ENCODE results near the gene TCEAL2. TPM values are rescaled to one million over a fixed set of nuclear protein-coding genes. Genes with fewer than 3 reads are reported as not detected.
"Not testable (repeated sequence)": the region's sequence is repeated elsewhere in the genome, so short reads cannot be mapped to it uniquely, and the experiment has no call there.

The TCEAL2 gene
- total RNA-seq, 1 experiment from 2014 or later, result 0.28 TPM

GRCh38 chrX:102129473-102129872 is 4.0 kb downstream of the TCEAL2 start:
- POLR2A ChIA-PET (ENCODE audit: low non-redundant PET), result no interaction called here
- CTCF ChIA-PET, result no interaction called here
- Histone ChIP-seq H3K9me3 (ENCODE audit: low read depth, low read length, poor library complexity, severe bottlenecking) (no peaks in the 10 kb centered on the region), H3K27me3 (replicated peaks; ENCODE audit: insufficient read depth, low read depth, low read length, poor library complexity) (peaks cover 45% of the 10 kb centered on the region), H3K27ac (ENCODE audit: low read depth, low read length, poor library complexity, severe bottlenecking) (no peak overlapping the region), H3K36me3 (ENCODE audit: insufficient read depth, low read length, poor library complexity, severe bottlenecking) (no peaks in the 10 kb centered on the region), H3K4me1 (ENCODE audit: insufficient read depth, low read length, poor library complexity, severe bottlenecking) (no peaks in the 10 kb centered on the region), H3K4me3 (ENCODE audit: low read depth, low read length, poor library complexity, severe bottlenecking) (no peak overlapping the region)
- peak; percentile 25 for DNase-seq (ENCODE audit: low spot score)
- no TSS peak for BruUV-seq (replicated peaks)
- intact Hi-C loops (cut with micrococcal nuclease; ENCODE audit: unreplicated experiment), result no loop called here
- TF ChIP-seq EZH2 (IDR thresholded peaks at IDR 0.05; ENCODE audit: borderline replicate concordance, low read depth, low read length, poor library complexity, severe bottlenecking), result no peak
- TF ChIP-seq, protein P1, sequence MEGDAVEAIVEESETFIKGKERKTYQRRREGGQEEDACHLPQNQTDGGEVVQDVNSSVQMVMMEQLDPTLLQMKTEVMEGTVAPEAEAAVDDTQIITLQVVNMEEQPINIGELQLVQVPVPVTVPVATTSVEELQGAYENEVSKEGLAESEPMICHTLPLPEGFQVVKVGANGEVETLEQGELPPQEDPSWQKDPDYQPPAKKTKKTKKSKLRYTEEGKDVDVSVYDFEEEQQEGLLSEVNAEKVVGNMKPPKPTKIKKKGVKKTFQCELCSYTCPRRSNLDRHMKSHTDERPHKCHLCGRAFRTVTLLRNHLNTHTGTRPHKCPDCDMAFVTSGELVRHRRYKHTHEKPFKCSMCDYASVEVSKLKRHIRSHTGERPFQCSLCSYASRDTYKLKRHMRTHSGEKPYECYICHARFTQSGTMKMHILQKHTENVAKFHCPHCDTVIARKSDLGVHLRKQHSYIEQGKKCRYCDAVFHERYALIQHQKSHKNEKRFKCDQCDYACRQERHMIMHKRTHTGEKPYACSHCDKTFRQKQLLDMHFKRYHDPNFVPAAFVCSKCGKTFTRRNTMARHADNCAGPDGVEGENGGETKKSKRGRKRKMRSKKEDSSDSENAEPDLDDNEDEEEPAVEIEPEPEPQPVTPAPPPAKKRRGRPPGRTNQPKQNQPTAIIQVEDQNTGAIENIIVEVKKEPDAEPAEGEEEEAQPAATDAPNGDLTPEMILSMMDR (conservative IDR thresholded peaks at IDR 0.05; ENCODE audit: low read depth, low read length), result peak; percentile 57

GRCh38 chrX:102138064-102138463 is 12.6 kb downstream of the TCEAL2 start:
- POLR2A ChIA-PET (ENCODE audit: low non-redundant PET), result no interaction called here
- H3K4me1 ChIP-seq (ENCODE audit: insufficient read depth, low read length, poor library complexity, severe bottlenecking), result no peaks in the 10 kb centered on the region
- peak; percentile 6 for DNase-seq (ENCODE audit: low spot score)
- H3K36me3 ChIP-seq (ENCODE audit: insufficient read depth, low read length, poor library complexity, severe bottlenecking), result no peaks in the 10 kb centered on the region
- intact Hi-C loops (cut with micrococcal nuclease; ENCODE audit: unreplicated experiment), result no loop called here
- BruUV-seq (replicated peaks), result no TSS peak
- CTCF ChIA-PET, result interaction anchor here (1.0 kb wide), 1 partner anchor 16 kb away, joined by 3 read pairs; no protein-coding TSS in a partner anchor
- TF ChIP-seq, protein P1 (conservative IDR thresholded peaks at IDR 0.05; ENCODE audit: low read depth, low read length), result no peak
- no peak for TF ChIP-seq EZH2 (IDR thresholded peaks at IDR 0.05; ENCODE audit: borderline replicate concordance, low read depth, low read length, poor library complexity, severe bottlenecking)
- H3K9me3 ChIP-seq (ENCODE audit: low read depth, low read length, poor library complexity, severe bottlenecking), result no peaks in the 10 kb centered on the region
- H3K27ac ChIP-seq (ENCODE audit: low read depth, low read length, poor library complexity, severe bottlenecking), result no peak overlapping the region
- H3K4me3 ChIP-seq (ENCODE audit: low read depth, low read length, poor library complexity, severe bottlenecking), result no peak overlapping the region
- H3K27me3 ChIP-seq (replicated peaks; ENCODE audit: insufficient read depth, low read depth, low read length, poor library complexity), result peaks cover 48% of the 10 kb centered on the region

- intact Hi-C loops (cut with micrococcal nuclease; ENCODE audit: unreplicated experiment); H3K4me3 ChIP-seq (ENCODE audit: low read depth, low read length, poor library complexity, severe bottlenecking); BruUV-seq (replicated peaks); H3K4me1 ChIP-seq (ENCODE audit: insufficient read depth, low read length, poor library complexity, severe bottlenecking); DNase-seq (ENCODE audit: low spot score); H3K27ac ChIP-seq (ENCODE audit: low read depth, low read length, poor library complexity, severe bottlenecking); H3K9me3 ChIP-seq (ENCODE audit: low read depth, low read length, poor library complexity, severe bottlenecking); CTCF ChIA-PET; H3K36me3 ChIP-seq (ENCODE audit: insufficient read depth, low read length, poor library complexity, severe bottlenecking); POLR2A ChIA-PET (ENCODE audit: low non-redundant PET): not testable (repeated sequence)
- peaks cover 38% of the 10 kb centered on the region for H3K27me3 ChIP-seq (replicated peaks; ENCODE audit: insufficient read depth, low read depth, low read length, poor library complexity)
These were observed 15.4 kb downstream of the TCEAL2 start for GRCh38 chrX:102140876-102141275.

DNA sequence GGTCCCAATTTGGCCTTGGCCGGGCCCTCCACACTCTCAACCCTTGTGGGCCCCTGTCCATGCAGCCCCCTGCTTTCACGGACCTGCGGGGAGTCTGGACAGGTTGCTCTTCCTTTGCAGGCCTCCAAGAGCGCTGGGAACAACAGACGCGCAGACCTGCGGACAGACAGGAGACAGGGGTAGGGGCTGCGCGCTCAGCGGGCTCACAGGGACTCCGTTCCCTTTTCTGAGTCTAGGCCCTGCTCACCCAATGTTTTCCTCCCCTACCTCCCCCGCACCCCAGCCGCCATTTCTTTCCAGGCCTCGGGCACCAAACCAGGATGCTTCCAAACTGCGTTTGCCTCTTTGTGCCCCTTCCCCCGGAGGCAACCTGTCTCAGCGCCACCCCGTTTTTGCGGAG is 16.2 kb downstream of the TCEAL2 start:
- intact Hi-C loops (cut with micrococcal nuclease; ENCODE audit: unreplicated experiment); H3K27ac ChIP-seq (ENCODE audit: low read depth, low read length, poor library complexity, severe bottlenecking); CTCF ChIA-PET; H3K4me3 ChIP-seq (ENCODE audit: low read depth, low read length, poor library complexity, severe bottlenecking); POLR2A ChIA-PET (ENCODE audit: low non-redundant PET); H3K4me1 ChIP-seq (ENCODE audit: insufficient read depth, low read length, poor library complexity, severe bottlenecking); DNase-seq (ENCODE audit: low spot score); H3K36me3 ChIP-seq (ENCODE audit: insufficient read depth, low read length, poor library complexity, severe bottlenecking); BruUV-seq (replicated peaks); H3K9me3 ChIP-seq (ENCODE audit: low read depth, low read length, poor library complexity, severe bottlenecking): not testable (repeated sequence)
- peaks cover 37% of the 10 kb centered on the region for H3K27me3 ChIP-seq (replicated peaks; ENCODE audit: insufficient read depth, low read depth, low read length, poor library complexity)

DNA sequence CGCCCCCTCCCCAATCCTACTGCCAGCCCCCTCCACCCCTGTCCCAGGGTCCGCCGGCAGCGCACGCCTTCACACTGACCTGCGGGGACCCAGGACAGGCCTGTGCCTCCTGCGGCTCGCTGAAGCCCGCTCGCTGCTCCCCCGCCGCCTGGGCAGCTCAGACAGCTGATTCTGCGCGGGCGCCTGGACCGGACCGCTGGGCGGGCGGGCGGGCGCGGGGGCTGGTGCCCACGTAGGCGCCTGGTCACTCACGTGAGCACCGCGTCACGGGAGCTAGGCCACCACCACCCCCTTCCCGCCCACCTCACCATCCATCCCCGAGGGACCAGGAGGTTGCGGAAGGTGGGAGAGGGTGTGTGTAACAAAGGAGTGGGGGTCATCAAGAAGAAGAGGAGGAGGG is 16.8 kb downstream of the TCEAL2 start, which contains the start of gene TCEAL6:
Gene TCEAL6 (minus strand): TSS at position 208 of the 400 bp plus-strand sequence.
- CTCF ChIA-PET; POLR2A ChIA-PET (ENCODE audit: low non-redundant PET); H3K4me1 ChIP-seq (ENCODE audit: insufficient read depth, low read length, poor library complexity, severe bottlenecking); H3K27ac ChIP-seq (ENCODE audit: low read depth, low read length, poor library complexity, severe bottlenecking); DNase-seq (ENCODE audit: low spot score); H3K36me3 ChIP-seq (ENCODE audit: insufficient read depth, low read length, poor library complexity, severe bottlenecking); H3K4me3 ChIP-seq (ENCODE audit: low read depth, low read length, poor library complexity, severe bottlenecking); intact Hi-C loops (cut with micrococcal nuclease; ENCODE audit: unreplicated experiment); H3K9me3 ChIP-seq (ENCODE audit: low read depth, low read length, poor library complexity, severe bottlenecking); BruUV-seq (replicated peaks): not testable (repeated sequence)
- H3K27me3 ChIP-seq (replicated peaks; ENCODE audit: insufficient read depth, low read depth, low read length, poor library complexity), result peaks cover 39% of the 10 kb centered on the region
